Measurements from ENCODE around the gene ZNF764.

- no peak for TF ChIP-seq CTCF (conservative IDR thresholded peaks at IDR 0.05; ENCODE audit: low read depth in 2 of 2)
- TF ChIP-seq EZH2 (IDR thresholded peaks at IDR 0.05; ENCODE audit: low read depth, unreplicated experiment) = no peak
- no peak for TF ChIP-seq EZH2phosphoT487 (IDR thresholded peaks at IDR 0.05; ENCODE audit: unreplicated experiment)
- TF ChIP-seq POLR2AphosphoS5 (IDR thresholded peaks at IDR 0.05; ENCODE audit: low read depth) = no peak
Observed at GRCh38 chr16:30558789-30559377, 709 bp upstream of the ZNF764 start.

Measured in GM23338 (cell line).